OCI-LY1 (cell line): ENCODE data around the gene DENND11.

Source experiments
- H2AFZ ChIP-seq: fragments of 200-600 bp; sonication (generic), shearing (Covaris generic); 2 replicates; pipeline ENCODE4 v1.6.0; 2014; ENCODE audit warnings: antibody characterized with exemption, mild to moderate bottlenecking, low read length
- H3F3A ChIP-seq: fragments of 200-600 bp; sonication (generic), shearing (Covaris generic); 2 replicates; pipeline ENCODE4 v1.6.0; 2014; ENCODE audit warnings: mild to moderate bottlenecking, antibody characterized with exemption, low read length, moderate library complexity; ENCODE audit not compliant: insufficient read depth
- H3K27ac ChIP-seq: fragments of 200-600 bp; sonication (generic); 2 replicates; pipeline ENCODE4 v1.5.1; 2014; ENCODE audit warnings: low read length, mixed run types, mild to moderate bottlenecking, low read depth; ENCODE audit not compliant: poor library complexity, severe bottlenecking
- H3K27me3 ChIP-seq: fragments of 200-600 bp; sonication (generic); 2 replicates; pipeline ENCODE4 v1.6.0; 2014; ENCODE audit warnings: antibody characterized with exemption, mild to moderate bottlenecking, low read length, moderate library complexity; ENCODE audit not compliant: insufficient read depth
- H3K36me3 ChIP-seq: fragments of 200-600 bp; sonication (generic); 2 replicates; pipeline ENCODE4 v1.6.1; 2014; ENCODE audit warnings: mild to moderate bottlenecking, antibody characterized with exemption, low read length, moderate library complexity, mixed read lengths; ENCODE audit not compliant: insufficient read depth
- H3K4me1 ChIP-seq: fragments of 200-600 bp; sonication (generic); 2 replicates; pipeline ENCODE4 v1.5.1; 2014; ENCODE audit warnings: mild to moderate bottlenecking, low read length, moderate library complexity; ENCODE audit not compliant: insufficient read depth, severe bottlenecking
- H3K4me2 ChIP-seq: fragments of 200-600 bp; sonication (generic), shearing (Covaris generic); 2 replicates; pipeline ENCODE4 v1.6.1; 2014; ENCODE audit warnings: low read length
- H3K4me3 ChIP-seq: fragments of 200-600 bp; sonication (generic); 2 replicates; pipeline ENCODE4 v1.5.1; 2014; ENCODE audit warnings: low read length, low read depth, mild to moderate bottlenecking, mixed read lengths; ENCODE audit not compliant: poor library complexity, severe bottlenecking
- H3K79me2 ChIP-seq: fragments of 200-600 bp; shearing (Covaris generic); 2 replicates; pipeline ENCODE4 v1.6.1; 2016; ENCODE audit warnings: mixed run types, low read length, mixed read lengths; ENCODE audit not compliant: insufficient read depth
- H3K9ac ChIP-seq: fragments of 200-600 bp; sonication (generic), shearing (Covaris generic); 2 replicates; pipeline ENCODE4 v1.6.1; 2014; ENCODE audit warnings: mild to moderate bottlenecking, low read length, mixed read lengths
- H3K9me2 ChIP-seq: fragments of 200-600 bp; sonication (generic), shearing (Covaris generic); 2 replicates; pipeline ENCODE4 v1.6.1; 2014; ENCODE audit warnings: low read depth, mild to moderate bottlenecking, low read length, mixed read lengths
- H3K9me3 ChIP-seq: fragments of 200-600 bp; shearing (Covaris generic); 2 replicates; pipeline ENCODE4 v1.6.1; 2014; ENCODE audit warnings: low read length, mixed read lengths
- H4K20me1 ChIP-seq: fragments of 200-600 bp; sonication (generic), shearing (Covaris generic); 2 replicates; pipeline ENCODE4 v1.6.0; 2016; ENCODE audit warnings: mild to moderate bottlenecking, low read length; ENCODE audit not compliant: insufficient read depth
- CTCF ChIP-seq: fragments of 200-600 bp; sonication (generic), shearing (Covaris generic); IDR thresholded peaks from 2 replicates; pipeline ENCODE4 v1.5.1; 2017; ENCODE audit warnings: mild to moderate bottlenecking, antibody characterized with exemption, low read length, moderate library complexity, mixed read lengths
- EZH2 ChIP-seq: fragments of 200-600 bp; sonication (generic), shearing (Covaris generic); IDR thresholded peaks from 2 replicates; pipeline ENCODE4 v1.8.0; 2017; ENCODE audit warnings: borderline replicate concordance, mixed run types, mild to moderate bottlenecking, antibody characterized with exemption, low read length, moderate library complexity, mixed read lengths

DENND11 gene

GRCh38 chr7:141685285-141686023 lies 16.5 kb downstream of the DENND11 start:
- H3K79me2 ChIP-seq: no peaks in the 10 kb centered on the region
- no peaks in the 10 kb centered on the region for H3F3A ChIP-seq
- H2AFZ ChIP-seq: no peak overlapping the region
- no peak for TF ChIP-seq CTCF
- H3K9ac ChIP-seq: no peak overlapping the region
- H3K27me3 ChIP-seq: no peaks in the 10 kb centered on the region
- H3K27ac ChIP-seq: no peak overlapping the region
- no peaks in the 10 kb centered on the region for H3K4me1 ChIP-seq
- H3K9me3 ChIP-seq: no peaks in the 10 kb centered on the region
- H3K4me3 ChIP-seq: no peak overlapping the region
- H3K9me2 ChIP-seq: no peaks in the 10 kb centered on the region; the same call in 1 of the 2 replicates
- H3K36me3 ChIP-seq: no peaks in the 10 kb centered on the region
- H4K20me1 ChIP-seq: 0 out of 2 replicates have a peak, but pooled peaks cover under 1% of the 10 kb centered on the region
- no peak overlapping the region for H3K4me2 ChIP-seq

- H3K9me3 ChIP-seq: no peaks in the 10 kb centered on the region
- no peaks in the 10 kb centered on the region for H3F3A ChIP-seq
- H3K9me2 ChIP-seq: no peaks in the 10 kb centered on the region
- H3K27me3 ChIP-seq: no peaks in the 10 kb centered on the region
- no peak for TF ChIP-seq CTCF
- TF ChIP-seq EZH2: no peak
- H2AFZ ChIP-seq: no peak overlapping the region
- H3K36me3 ChIP-seq: no peaks in the 10 kb centered on the region
- H4K20me1 ChIP-seq: no peaks in the 10 kb centered on the region
- no peak overlapping the region for H3K4me2 ChIP-seq
- H3K79me2 ChIP-seq: no peaks in the 10 kb centered on the region
- no peak overlapping the region for H3K27ac ChIP-seq
- H3K4me3 ChIP-seq: no peak overlapping the region
- no peak overlapping the region for H3K9ac ChIP-seq
- H3K4me1 ChIP-seq: no peaks in the 10 kb centered on the region
Measured at GRCh38 chr7:141679014-141679413, 23.0 kb downstream of the DENND11 start.

GRCh38 chr7:141676618-141677017 lies 25.3 kb downstream of the DENND11 start:
- Histone ChIP-seq H3K4me1 (no peaks in the 10 kb centered on the region), H4K20me1 (no peaks in the 10 kb centered on the region), H3K9ac (no peak overlapping the region), H3K27me3 (no peaks in the 10 kb centered on the region), H3K4me3 (no peak overlapping the region), H3K79me2 (no peaks in the 10 kb centered on the region), H3F3A (no peaks in the 10 kb centered on the region), H3K4me2 (no peak overlapping the region), H3K9me3 (no peaks in the 10 kb centered on the region), H3K9me2 (no peaks in the 10 kb centered on the region), H3K36me3 (no peaks in the 10 kb centered on the region), H3K27ac (no peak overlapping the region), H2AFZ (no peak overlapping the region)
- TF ChIP-seq EZH2 (no peak), CTCF (no peak)
